GM18517 (cell line): ENCODE measurements around the gene CDC42SE2.

ENCODE experiments used
- ATAC-seq: cut with Tn5 transposase; IDR thresholded peaks from one replicate; pipeline ENCODE4 v1.9.1; 2021; ENCODE audit warnings: mild to moderate bottlenecking, moderate library complexity; ENCODE audit not compliant: unreplicated experiment

Gene CDC42SE2

GRCh38 chr5:131263648-131264450 lies at the start of gene CDC42SE2:
TSS of gene CDC42SE2 (plus strand) at chr5:131264053. CDS start at chr5:131359494, 95,441 bp downstream.
- peak; percentile 69 for ATAC-seq

GRCh38 chr5:131214609-131215227 lies 49.1 kb upstream of the CDC42SE2 start:
- ATAC-seq: no peak

- ATAC-seq: no peak
Observed at GRCh38 chr5:131217791-131218190, 46.1 kb upstream of the CDC42SE2 start.

- peak; percentile 54 for ATAC-seq
Observed at GRCh38 chr5:131218392-131218791, 45.5 kb upstream of the CDC42SE2 start.

GRCh38 chr5:131220566-131220965 lies 43.3 kb upstream of the CDC42SE2 start:
- no peak for ATAC-seq

- ATAC-seq: no peak
Observed at GRCh38 chr5:131221008-131221703, 42.7 kb upstream of the CDC42SE2 start.

GRCh38 chr5:131221888-131222287 lies 42.0 kb upstream of the CDC42SE2 start:
- no peak for ATAC-seq

- no peak for ATAC-seq
Observed at GRCh38 chr5:131222731-131223130, 41.1 kb upstream of the CDC42SE2 start.

GRCh38 chr5:131223751-131224386 lies 40.0 kb upstream of the CDC42SE2 start:
- no peak for ATAC-seq

- peak; percentile 95 for ATAC-seq
Observed at GRCh38 chr5:131224387-131225201, 39.3 kb upstream of the CDC42SE2 start.

- ATAC-seq: no peak
Observed at GRCh38 chr5:131225282-131225974, 38.4 kb upstream of the CDC42SE2 start.

GRCh38 chr5:131226899-131227298 lies 37.0 kb upstream of the CDC42SE2 start:
- no peak for ATAC-seq

- no peak for ATAC-seq
Observed at GRCh38 chr5:131228646-131229045, 35.2 kb upstream of the CDC42SE2 start.

GRCh38 chr5:131229623-131230022 lies 34.2 kb upstream of the CDC42SE2 start:
- no peak for ATAC-seq

GRCh38 chr5:131230406-131230805 lies 33.4 kb upstream of the CDC42SE2 start:
- ATAC-seq: peak; percentile 65

- ATAC-seq: no peak
Observed at GRCh38 chr5:131239686-131240085, 24.2 kb upstream of the CDC42SE2 start.

- ATAC-seq: no peak
Observed at GRCh38 chr5:131242728-131243255, 21.1 kb upstream of the CDC42SE2 start.

- no peak for ATAC-seq
Observed at GRCh38 chr5:131245312-131245711, 18.5 kb upstream of the CDC42SE2 start.

GRCh38 chr5:131245948-131246347 lies 17.9 kb upstream of the CDC42SE2 start:
- ATAC-seq: no peak

GRCh38 chr5:131246504-131246903 lies 17.3 kb upstream of the CDC42SE2 start:
- no peak for ATAC-seq
